NOMO-1 treated with dmso at 0.1 percent for 144 hours (cell line): ENCODE results near the gene TBC1D1.

Source experiments
- DNase-seq: peaks from one replicate; lab custom pipeline; 2025; ENCODE audit not compliant: unreplicated experiment; lab: John Stamatoyannopoulos, UW

The TBC1D1 gene

DNA sequence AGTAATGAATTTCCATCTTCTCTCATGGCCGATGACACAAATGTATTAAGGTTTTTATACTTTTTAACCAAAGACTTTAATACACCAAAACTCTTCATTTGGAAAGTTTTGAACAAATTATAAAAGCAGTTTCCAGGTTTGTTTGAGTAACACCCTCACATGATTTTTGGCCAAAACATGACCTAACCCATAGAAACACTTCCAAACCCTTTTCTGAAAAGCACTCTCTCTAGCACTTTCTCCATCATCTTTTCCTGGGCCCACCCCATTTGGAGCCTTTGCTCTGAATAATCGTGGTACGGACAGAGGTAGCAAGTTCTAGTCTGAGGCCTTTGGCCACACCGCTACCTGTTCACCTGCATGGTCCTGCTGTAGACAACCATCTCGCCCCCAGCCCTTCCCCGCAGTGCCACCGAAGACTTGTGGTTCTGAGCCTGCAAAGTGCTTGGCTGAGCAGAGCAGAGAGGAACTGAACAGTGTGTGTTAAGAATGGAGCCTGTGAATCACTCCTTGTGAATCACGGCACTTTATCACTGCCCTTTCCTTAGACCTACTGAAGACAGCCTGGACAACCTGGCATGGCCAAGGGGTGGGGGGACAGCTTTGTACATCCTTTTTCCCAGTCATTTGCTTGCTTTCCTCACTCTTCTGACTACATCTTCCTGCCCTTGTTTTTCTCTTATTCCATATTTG lies 251.1 kb downstream of the TBC1D1 start:
- DNase-seq: no peak

DNA sequence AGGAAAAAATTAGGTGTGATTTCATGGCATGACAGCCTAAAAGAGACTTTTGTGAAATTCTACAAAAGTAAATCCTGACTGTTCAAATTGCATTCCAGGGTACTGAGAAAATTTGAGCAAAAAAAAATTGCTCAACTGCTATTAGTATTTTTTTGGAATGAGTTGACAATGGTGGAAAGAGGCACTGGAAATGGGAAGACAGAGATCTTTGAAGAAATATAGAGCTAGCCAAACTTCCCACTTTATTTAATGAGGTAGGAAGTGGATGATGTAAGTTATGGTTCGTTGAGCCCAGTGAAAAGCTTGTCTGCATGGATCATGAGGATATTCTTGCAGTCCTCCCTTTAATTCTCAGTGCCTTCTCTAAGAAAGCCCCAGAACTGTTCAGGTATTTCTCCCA lies 253.1 kb downstream of the TBC1D1 start:
- no peak for DNase-seq

DNA sequence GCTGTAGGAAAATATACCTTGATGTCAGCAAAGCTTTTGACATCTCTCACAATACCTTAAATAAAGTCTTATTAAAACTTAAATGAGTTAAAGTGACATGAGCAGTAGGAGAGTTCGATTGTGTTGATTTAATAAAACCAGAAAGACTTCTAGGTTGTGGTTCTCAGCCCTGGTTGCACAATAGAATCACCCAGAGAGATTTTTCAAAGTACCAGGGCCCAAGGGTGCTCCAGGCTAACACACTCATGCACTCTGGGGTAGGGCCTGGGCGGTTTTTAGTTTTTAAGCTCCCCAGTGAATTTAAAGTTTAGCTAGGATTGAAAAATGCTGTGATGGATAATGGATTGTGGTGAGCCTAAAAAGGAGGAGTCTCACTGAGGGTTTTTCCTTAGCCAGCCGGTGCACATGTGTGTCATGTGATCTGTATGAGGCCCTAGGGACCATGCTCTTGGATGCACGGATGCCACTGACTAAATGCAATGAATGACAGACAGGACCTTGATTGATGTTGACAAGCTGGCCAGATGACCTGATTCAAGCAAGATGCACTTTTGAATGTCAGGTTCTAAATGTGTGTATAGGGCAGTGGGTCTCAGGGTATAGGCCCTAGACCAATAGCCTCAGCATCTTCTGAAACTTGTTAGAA lies 254.3 kb downstream of the TBC1D1 start:
- DNase-seq: no peak

GRCh38 chr4:38145741-38146140 lies 254.9 kb downstream of the TBC1D1 start:
- DNase-seq: no peak

- no peak for DNase-seq
These were observed 255.5 kb downstream of the TBC1D1 start for GRCh38 chr4:38146383-38146782.

- DNase-seq: no peak
These were observed 258.6 kb downstream of the TBC1D1 start for GRCh38 chr4:38149472-38149996.

- DNase-seq: no peak
These were observed 259.2 kb downstream of the TBC1D1 start for GRCh38 chr4:38149997-38150671.

DNA sequence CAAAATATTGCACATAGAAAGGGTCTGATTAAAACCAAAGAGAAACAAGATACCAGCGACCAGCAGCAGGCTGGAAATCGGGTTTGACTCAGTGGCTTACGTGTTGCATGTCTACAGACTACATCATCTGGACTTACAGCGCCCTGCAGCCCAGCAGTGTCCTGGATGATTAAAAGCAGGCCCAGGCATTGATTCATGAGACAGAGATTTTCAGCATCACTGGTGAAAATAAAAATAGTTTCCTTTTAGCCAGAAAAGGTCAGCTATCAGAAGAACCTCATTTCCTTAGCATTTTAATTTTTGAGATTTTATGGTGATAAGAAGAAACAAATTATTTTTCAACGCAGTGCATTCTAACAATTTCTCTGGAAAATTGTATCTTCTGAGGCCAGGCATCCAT lies 259.9 kb downstream of the TBC1D1 start:
- DNase-seq: no peak

- no peak for DNase-seq
These were observed 261.0 kb downstream of the TBC1D1 start for GRCh38 chr4:38151873-38152272.

- no peak for DNase-seq
These were observed 261.4 kb downstream of the TBC1D1 start for GRCh38 chr4:38152305-38152704.

DNA sequence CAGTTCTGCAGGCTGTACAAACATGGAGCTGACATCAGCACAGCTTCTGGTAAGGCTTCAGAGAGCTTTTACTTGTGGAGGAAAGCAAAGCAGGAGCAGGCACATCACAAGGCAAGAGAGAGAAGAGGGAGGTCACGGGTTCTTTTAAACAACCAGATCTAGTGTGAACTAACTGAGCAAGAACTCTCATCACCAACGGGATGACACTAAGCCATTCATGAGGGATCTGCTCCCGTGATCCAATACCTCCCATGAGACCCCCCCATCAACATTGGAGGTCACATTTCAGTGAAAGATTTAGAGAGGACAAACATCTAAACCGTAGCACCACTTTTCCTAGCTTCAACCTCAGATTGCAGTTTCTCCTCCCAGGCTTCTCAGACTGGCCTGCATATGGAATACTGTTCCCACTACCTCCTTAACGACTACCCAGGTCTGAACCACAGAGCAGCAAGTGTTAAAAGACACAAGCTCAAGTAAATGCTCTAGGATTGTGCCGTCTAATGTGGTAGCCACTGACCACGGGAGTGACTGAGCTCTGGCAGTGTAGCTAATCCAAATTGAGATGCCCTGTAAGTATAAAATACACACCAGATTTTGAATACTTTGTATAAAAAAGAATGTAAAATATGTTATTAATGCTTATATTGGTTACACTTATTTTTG lies 262.0 kb downstream of the TBC1D1 start:
- DNase-seq: no peak

GRCh38 chr4:38153387-38153760 lies 262.5 kb downstream of the TBC1D1 start:
- DNase-seq: no peak

- no peak for DNase-seq
These were observed 263.4 kb downstream of the TBC1D1 start for GRCh38 chr4:38154252-38154651.

GRCh38 chr4:38154681-38155588 lies 264.1 kb downstream of the TBC1D1 start:
- DNase-seq: no peak

- no peak for DNase-seq
These were observed 264.9 kb downstream of the TBC1D1 start for GRCh38 chr4:38155589-38156294.

- DNase-seq: no peak
These were observed 266.7 kb downstream of the TBC1D1 start for GRCh38 chr4:38157592-38157991.

DNA sequence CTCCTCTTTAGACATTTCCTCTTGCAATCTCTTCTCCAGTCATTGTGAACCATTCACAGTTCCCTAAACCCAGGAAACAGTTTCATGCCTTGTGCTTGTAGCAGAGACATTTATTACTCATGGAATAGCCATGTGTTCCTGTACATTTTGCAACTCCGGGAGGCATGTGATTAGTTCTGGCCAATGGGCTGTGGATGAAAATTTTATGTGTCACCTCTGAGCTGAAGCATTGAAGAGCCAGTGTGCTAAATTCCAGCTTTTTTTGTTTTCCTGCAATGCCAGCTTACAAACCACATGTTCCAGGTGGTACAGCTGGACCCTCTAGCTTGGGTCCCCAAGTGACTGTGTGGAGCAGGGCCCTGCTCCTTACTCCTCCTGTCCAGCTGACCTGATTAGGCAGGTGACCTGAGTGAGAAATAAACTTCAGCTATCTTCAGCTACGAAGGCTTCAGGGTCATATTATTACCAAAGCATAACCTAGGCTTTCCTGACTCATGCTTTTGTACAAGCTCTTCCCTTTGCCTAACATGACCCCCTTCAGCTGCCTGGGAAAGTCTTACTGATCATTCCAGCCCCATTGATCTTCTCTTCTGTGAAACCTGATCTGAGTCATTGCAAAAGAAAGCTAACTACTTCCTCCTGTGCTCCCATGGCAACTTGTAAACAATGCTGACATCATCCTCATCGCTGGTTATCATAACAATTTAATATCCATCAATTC lies 269.8 kb downstream of the TBC1D1 start:
- peak; percentile 76 for DNase-seq

GRCh38 chr4:38161208-38162113 lies 270.6 kb downstream of the TBC1D1 start:
- no peak for DNase-seq
